ENCODE data around the gene SCUBE1.

Gene SCUBE1

GRCh38 chr22:43169310-43170130, 173.7 kb downstream of the SCUBE1 start:
- no peak for DNase-seq

GRCh38 chr22:43168471-43169309, 174.5 kb downstream of the SCUBE1 start:
- DNase-seq = no peak

DNA sequence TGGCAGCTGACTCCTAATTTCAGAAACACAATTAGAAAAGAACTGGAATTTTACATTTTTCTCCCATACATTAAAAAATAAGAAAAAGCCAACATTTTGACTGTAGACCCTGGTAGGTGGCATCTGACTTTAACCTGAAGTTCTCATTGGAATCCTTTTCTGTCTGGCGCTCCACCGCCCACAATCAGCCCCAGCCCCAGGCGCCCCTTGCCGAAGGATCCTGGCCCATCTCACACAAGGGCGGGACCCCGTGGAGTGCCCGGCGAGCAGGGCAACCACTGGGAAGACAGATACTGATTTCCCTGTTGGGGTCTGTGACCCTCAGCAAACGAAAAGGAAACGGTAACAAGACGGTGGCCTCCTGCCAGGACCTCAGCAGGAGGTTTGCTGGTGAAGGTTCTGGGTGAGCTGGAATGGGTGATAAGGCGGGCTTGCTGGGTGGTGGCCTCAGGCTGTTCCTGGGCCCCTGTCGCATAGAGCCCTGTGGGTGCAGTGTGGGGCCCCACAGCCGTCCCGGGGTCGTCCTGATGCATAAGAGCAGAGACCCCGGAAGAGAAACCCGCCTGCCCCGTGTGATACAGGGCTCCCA, 176.1 kb downstream of the SCUBE1 start:
- DNase-seq = no peak

- no peak for DNase-seq
Measured at GRCh38 chr22:43166132-43166930, 176.8 kb downstream of the SCUBE1 start.

GRCh38 chr22:43164636-43165035, 178.5 kb downstream of the SCUBE1 start:
- DNase-seq = no peak

DNA sequence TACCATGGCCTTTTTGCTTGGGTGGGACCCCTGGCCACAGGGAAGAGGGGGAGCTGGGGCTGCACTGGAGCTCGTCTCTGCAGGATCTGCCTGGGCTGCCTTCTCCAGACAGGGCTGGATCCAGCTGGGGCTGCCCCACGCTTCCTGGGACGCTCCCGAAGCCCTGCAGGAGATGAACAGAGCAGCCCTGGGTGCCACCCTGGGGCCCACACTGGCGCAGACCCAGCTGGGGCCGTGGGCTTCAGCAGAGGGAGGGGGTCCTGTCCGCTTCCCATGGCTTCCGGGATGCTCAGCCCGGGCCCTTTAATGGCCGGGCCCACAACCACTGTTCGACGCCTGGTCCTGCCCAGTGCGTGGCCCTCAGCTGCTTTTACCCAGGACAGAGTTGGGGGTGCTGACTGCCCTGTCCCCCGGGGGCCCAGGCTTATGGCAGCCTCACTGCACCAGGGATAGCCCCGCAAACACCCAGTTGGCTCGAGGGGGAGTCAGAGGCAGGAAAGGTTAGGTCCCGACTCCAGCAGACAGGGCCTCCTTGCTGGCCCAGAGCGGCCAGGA, 179.9 kb downstream of the SCUBE1 start:
- no peak for DNase-seq

DNA sequence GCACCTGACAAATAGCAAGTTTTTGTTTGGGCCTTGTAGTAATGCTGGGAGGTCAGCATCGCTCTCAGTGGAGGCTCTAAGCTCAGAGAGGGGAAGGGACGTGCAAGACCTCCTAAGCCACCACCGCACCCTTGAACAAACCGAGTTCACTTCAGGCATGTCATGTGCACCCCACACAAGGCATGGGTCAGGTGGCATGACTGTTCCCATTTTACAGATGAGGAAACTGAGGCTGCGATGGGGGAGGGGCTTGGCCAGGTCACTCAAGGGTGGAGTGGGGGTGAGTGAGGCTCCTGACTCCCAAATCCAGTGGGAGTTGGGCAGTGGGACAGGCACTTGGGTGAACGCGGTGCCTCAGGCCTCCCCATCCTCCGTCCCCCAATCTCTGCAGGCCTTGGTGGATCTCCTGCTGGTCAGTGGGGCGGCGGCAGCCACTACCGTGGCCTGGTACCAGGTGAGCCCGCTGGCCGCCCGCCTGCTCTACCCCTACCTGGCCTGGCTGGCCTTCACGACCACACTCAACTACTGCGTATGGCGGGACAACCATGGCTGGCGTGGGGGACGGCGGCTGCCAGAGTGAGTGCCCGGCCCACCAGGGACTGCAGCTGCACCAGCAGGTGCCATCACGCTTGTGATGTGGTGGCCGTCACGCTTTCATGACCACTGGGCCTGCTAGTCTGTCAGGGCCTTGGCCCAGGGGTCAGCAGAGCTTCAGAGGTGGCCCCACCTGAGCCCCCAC, 180.6 kb downstream of the SCUBE1 start:
- DNase-seq = no peak

- DNase-seq = no peak
Measured at GRCh38 chr22:43160497-43161126, 182.6 kb downstream of the SCUBE1 start.

DNA sequence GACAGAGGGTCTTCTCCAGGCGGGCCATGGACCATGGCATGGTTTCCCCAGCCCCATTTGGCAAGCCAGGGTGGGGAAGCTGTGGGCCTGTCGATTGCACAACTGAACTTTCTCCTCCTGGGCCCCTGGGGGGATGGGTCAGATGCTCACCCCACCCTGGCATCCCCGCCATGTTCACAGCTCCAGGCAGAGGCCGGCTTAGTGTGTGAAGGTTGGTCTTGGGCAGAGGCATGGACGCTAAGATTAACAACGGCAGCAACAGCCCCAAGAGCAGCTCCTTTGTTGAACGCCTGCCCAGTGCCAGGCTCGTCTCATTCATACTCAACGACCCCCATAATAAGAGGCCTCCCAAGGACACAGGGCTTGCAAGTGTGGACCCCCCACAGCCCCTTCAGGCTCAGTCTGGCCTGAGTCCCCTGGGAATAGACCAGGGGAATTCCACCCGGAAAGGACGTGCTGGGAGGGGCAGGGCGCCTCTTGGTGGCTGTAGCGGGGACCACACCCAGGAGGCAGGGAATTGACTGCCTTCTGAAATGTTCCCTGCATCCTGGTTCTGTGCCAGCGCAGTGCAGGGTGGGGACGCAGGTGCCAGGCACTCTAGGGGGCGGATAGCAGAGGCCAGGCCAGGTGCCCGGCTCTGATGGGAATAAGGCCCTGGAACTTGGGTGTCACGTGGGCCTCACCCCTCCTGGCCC, 183.5 kb downstream of the SCUBE1 start:
- no peak for DNase-seq

GRCh38 chr22:43158778-43159483, 184.2 kb downstream of the SCUBE1 start:
- no peak for DNase-seq

GRCh38 chr22:43157874-43158546, 185.2 kb downstream of the SCUBE1 start:
- DNase-seq = no peak

GRCh38 chr22:43156413-43156812, 186.8 kb downstream of the SCUBE1 start:
- DNase-seq = no peak

DNA sequence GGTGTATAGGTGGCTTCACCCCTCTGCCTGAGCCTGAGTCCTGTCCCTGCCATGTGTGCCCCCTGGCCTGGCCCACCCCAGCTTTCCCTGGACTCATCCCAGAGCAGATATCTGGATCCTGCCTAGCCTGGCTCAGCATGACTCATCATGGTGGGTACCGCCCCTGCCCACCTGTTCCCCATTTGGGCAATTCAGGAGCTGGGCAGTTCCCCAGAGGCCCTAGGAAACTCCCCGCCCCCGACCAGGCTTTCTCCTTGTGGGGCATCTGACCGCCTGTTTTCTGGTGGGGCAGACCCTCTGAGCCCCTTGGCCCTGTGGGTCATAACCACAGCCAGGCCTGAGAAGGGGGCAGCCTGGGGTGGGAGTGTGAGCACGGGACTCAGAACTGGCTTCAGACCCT, 187.4 kb downstream of the SCUBE1 start:
- no peak for DNase-seq

GRCh38 chr22:43154887-43155536, 188.2 kb downstream of the SCUBE1 start:
- no peak for DNase-seq

DNA sequence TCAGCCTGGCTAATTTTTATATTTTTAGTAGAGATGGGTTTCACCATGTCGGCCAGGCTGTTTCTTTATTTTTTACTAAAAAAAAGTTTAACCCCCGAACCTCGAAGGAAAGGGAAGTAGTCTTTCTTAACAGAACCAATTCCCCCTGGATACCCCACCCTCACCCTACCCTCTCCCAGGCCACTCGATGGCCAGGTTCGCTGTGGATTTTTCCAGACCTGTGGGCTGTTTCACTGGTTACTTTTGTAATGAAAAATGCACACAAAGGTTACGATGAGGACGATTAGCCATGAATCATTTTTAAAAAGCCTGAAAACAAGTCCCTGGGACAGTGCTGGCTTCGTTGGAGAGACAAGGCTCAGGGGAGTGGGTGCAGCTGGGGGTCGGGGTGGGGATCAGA, 189.3 kb downstream of the SCUBE1 start:
- DNase-seq = no peak

- no peak for DNase-seq
Measured at GRCh38 chr22:43152357-43153071, 190.7 kb downstream of the SCUBE1 start.

DNA sequence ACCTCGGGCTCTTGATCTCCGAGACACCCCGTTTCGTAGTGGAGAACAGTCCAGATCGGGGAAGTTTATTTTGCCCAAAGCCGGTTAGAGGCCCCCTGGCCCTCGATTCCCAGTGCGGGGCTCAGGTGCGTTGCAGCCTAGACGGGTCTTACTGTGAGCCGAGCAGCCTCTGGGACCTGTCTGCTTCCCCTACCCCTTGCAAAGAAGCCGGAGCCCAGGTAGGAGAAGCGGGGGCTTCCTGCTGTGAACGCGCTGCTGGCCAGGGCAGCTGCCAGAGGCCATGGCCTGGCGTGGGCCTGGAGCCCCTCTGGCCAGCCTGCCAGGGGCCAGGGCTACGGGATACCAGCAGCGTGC, 191.2 kb downstream of the SCUBE1 start:
- no peak for DNase-seq
